ENCODE measurements around the gene ADAMTS6.

DNA sequence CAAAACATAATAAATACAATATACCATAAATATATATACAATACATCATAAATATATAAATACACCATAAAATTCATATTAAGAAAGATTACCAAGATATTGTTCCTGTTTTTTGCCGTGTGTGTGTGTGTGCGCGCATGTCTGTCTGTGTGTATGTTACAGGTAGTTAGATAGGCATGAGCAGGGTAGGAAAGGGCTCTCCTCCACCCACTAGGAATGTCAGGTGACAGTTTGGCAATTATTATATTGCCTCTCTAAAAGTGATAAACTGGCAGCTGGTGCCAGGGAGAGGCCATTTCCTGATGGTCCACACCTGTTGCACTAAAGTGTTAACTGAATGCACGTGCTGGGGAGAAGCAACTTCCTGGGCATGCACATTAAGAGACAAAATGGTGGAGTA, 232.8 kb downstream of the ADAMTS6 start:
- TF ChIP-seq, protein P1, sequence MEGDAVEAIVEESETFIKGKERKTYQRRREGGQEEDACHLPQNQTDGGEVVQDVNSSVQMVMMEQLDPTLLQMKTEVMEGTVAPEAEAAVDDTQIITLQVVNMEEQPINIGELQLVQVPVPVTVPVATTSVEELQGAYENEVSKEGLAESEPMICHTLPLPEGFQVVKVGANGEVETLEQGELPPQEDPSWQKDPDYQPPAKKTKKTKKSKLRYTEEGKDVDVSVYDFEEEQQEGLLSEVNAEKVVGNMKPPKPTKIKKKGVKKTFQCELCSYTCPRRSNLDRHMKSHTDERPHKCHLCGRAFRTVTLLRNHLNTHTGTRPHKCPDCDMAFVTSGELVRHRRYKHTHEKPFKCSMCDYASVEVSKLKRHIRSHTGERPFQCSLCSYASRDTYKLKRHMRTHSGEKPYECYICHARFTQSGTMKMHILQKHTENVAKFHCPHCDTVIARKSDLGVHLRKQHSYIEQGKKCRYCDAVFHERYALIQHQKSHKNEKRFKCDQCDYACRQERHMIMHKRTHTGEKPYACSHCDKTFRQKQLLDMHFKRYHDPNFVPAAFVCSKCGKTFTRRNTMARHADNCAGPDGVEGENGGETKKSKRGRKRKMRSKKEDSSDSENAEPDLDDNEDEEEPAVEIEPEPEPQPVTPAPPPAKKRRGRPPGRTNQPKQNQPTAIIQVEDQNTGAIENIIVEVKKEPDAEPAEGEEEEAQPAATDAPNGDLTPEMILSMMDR (tag by site-specific recombination; IDR thresholded peaks at IDR 0.05) = no peak
- TF ChIP-seq ZNF335 (tag by site-specific recombination; conservative IDR thresholded peaks at IDR 0.05) = no peak

All from HEK293 (cell line).